ENCODE data around the gene FHOD3. TPM values are rescaled to one million over a fixed set of nuclear protein-coding genes. Genes with fewer than 3 reads are reported as not detected.
"Not testable (repeated sequence)": the region's sequence is repeated elsewhere in the genome, so short reads cannot be mapped to it uniquely, and the experiment has no call there.

Gene FHOD3
- total and polyA plus RNA-seq, 9 of the 15 experiments (the other 6 are each of a cell fraction or from before 2014, with no cell fraction given) = 0.11 TPM; not detected in 8

- TF ChIP-seq, protein P1, sequence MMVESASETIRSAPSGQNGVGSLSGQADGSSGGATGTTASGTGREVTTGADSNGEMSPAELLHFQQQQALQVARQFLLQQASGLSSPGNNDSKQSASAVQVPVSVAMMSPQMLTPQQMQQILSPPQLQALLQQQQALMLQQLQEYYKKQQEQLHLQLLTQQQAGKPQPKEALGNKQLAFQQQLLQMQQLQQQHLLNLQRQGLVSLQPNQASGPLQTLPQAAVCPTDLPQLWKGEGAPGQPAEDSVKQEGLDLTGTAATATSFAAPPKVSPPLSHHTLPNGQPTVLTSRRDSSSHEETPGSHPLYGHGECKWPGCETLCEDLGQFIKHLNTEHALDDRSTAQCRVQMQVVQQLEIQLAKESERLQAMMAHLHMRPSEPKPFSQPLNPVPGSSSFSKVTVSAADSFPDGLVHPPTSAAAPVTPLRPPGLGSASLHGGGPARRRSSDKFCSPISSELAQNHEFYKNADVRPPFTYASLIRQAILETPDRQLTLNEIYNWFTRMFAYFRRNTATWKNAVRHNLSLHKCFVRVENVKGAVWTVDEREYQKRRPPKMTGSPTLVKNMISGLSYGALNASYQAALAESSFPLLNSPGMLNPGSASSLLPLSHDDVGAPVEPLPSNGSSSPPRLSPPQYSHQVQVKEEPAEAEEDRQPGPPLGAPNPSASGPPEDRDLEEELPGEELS (CRISPR knock-in tag; IDR thresholded peaks at IDR 0.05; ENCODE audit: borderline replicate concordance) = no peak
- TF ChIP-seq, protein P2, sequence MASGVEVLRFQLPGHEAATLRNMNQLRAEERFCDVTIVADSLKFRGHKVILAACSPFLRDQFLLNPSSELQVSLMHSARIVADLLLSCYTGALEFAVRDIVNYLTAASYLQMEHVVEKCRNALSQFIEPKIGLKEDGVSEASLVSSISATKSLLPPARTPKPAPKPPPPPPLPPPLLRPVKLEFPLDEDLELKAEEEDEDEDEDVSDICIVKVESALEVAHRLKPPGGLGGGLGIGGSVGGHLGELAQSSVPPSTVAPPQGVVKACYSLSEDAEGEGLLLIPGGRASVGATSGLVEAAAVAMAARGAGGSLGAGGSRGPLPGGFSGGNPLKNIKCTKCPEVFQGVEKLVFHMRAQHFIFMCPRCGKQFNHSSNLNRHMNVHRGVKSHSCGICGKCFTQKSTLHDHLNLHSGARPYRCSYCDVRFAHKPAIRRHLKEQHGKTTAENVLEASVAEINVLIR (CRISPR knock-in tag; IDR thresholded peaks at IDR 0.05) = no peak
- TF ChIP-seq ZNF695 (CRISPR knock-in tag; IDR thresholded peaks at IDR 0.05) (no peak), FUS (optimal IDR thresholded peaks at IDR 0.05; ENCODE audit: low read depth, low read length) (no peak), ZNF76 (CRISPR knock-in tag; IDR thresholded peaks at IDR 0.05; ENCODE audit: borderline replicate concordance) (no peak)
Observed at GRCh38 chr18:36547544-36547943, 250.0 kb downstream of the FHOD3 start (continued).

GRCh38 chr18:36551274-36551673, 253.8 kb downstream of the FHOD3 start:
- CTCF ChIA-PET (ENCODE audit: low intra/inter-chr PET ratio); DNase-seq (ENCODE audit: extremely low read depth in 1 of 4, low spot score in 3 of 4); H2AFZ ChIP-seq (ENCODE audit: low read depth, low read length); H3K27ac ChIP-seq (ENCODE audit: extremely low read depth, low read depth, low read length); BruUV-seq (replicated peaks); intact Hi-C loops (cut with micrococcal nuclease); ATAC-seq; H3K79me2 ChIP-seq (ENCODE audit: control insufficient read depth, insufficient read depth, low read length); H3K4me1 ChIP-seq (replicated peaks in 1 of 2; ENCODE audit: control insufficient read depth in 2 of 2, insufficient read depth in 2 of 2, low read length in 2 of 2); in situ Hi-C loops (cut with MboI); H4K20me1 ChIP-seq (replicated peaks; ENCODE audit: control insufficient read depth, insufficient read depth, low read length); POLR2A ChIA-PET; H3K36me3 ChIP-seq (ENCODE audit: control insufficient read depth, insufficient read depth, low read length); H3K9ac ChIP-seq (ENCODE audit: insufficient read depth in 1 of 2, low read depth in 2 of 2, low read length in 2 of 2); H3K9me3 ChIP-seq (replicated peaks; ENCODE audit: control insufficient read depth, insufficient read depth, low read depth, low read length); H3K4me3 ChIP-seq; H3K4me2 ChIP-seq (ENCODE audit: insufficient read depth, low read length); FAIRE-seq; H3K9me1 ChIP-seq (ENCODE audit: control insufficient read depth, insufficient read depth, low read length): not testable (repeated sequence)
- WGBS (ENCODE audit: insufficient coverage, low coverage, missing lambda C conversion rate) = 0% methylated on average over 1 of the region's 1 CpG
- H3K27me3 ChIP-seq (ENCODE audit: control insufficient read depth in 2 of 2, insufficient read depth in 2 of 2, low read length in 2 of 2) = peaks cover 12 to 16% of the 10 kb centered on the region in 2 experiments; a peak in 4 of 5 replicates

Measured in K562 (cell line).